HG02623 (cell line): Measurements from ENCODE around the gene KCTD20.
"Not testable (repeated sequence)": the region's sequence is repeated elsewhere in the genome, so short reads cannot be mapped to it uniquely, and the experiment has no call there.

Experiments used
- ATAC-seq: cut with Tn5 transposase; IDR thresholded peaks from one replicate; pipeline ENCODE4 v1.9.1; 2021; ENCODE audit warnings: moderate library complexity; ENCODE audit not compliant: unreplicated experiment

The KCTD20 gene

GRCh38 chr6:36442671-36443470, at the start of gene KCTD20, which contains the start of gene PXT1:
KCTD20 (plus strand) TSS chr6:36443000; CDS start chr6:36470098, 27,098 bp downstream.
PXT1 (minus strand) TSS chr6:36442854; CDS start chr6:36426082, 16,772 bp downstream.
- ATAC-seq = peak; percentile 74

GRCh38 chr6:36399970-36400369, 42.8 kb upstream of the KCTD20 start:
- ATAC-seq = no peak

GRCh38 chr6:36402481-36402880, 40.3 kb upstream of the KCTD20 start:
- no peak for ATAC-seq

- no peak for ATAC-seq
Observed at GRCh38 chr6:36404164-36404563, 38.6 kb upstream of the KCTD20 start.

- not testable (repeated sequence) for ATAC-seq
Observed at GRCh38 chr6:36409718-36410117, 33.1 kb upstream of the KCTD20 start.

GRCh38 chr6:36413489-36414480, 29.0 kb upstream of the KCTD20 start:
- ATAC-seq = no peak

GRCh38 chr6:36414481-36414880, 28.3 kb upstream of the KCTD20 start:
- no peak for ATAC-seq

- no peak for ATAC-seq
Observed at GRCh38 chr6:36418558-36418957, 24.2 kb upstream of the KCTD20 start.

- no peak for ATAC-seq
Observed at GRCh38 chr6:36419310-36419709, 23.5 kb upstream of the KCTD20 start.

GRCh38 chr6:36422714-36423100, 20.1 kb upstream of the KCTD20 start:
- ATAC-seq = no peak

GRCh38 chr6:36423101-36423824, 19.5 kb upstream of the KCTD20 start:
- ATAC-seq = peak; percentile 88

GRCh38 chr6:36426622-36427021, 16.2 kb upstream of the KCTD20 start:
- ATAC-seq = no peak

GRCh38 chr6:36428911-36429310, 13.9 kb upstream of the KCTD20 start:
- ATAC-seq = no peak

GRCh38 chr6:36430351-36430750, 12.4 kb upstream of the KCTD20 start:
- no peak for ATAC-seq

GRCh38 chr6:36431197-36431596, 11.6 kb upstream of the KCTD20 start:
- no peak for ATAC-seq

- no peak for ATAC-seq
Observed at GRCh38 chr6:36432151-36432671, 10.6 kb upstream of the KCTD20 start.

GRCh38 chr6:36436466-36436865, 6.3 kb upstream of the KCTD20 start:
- ATAC-seq = no peak

- peak; percentile 41 for ATAC-seq
Observed at GRCh38 chr6:36441307-36441894, 1.4 kb upstream of the KCTD20 start.

GRCh38 chr6:36442103-36442670, 613 bp upstream of the KCTD20 start:
- ATAC-seq = no peak
